Endothelial cell of umbilical vein (primary cell): Measurements from ENCODE around the gene COL4A2. TPM values are rescaled to one million over a fixed set of nuclear protein-coding genes. Genes with fewer than 3 reads are reported as not detected.

Source experiments
- BruUV-seq: library from RNA; stranded (reverse); fragments of 400-500 nt; replicated peaks from 2 replicates; lab custom pipeline; 2021; lab: Mats Ljungman, UMichigan
- CTCF ChIA-PET: fragments of 300-600, 350-600 bp; sonication (Branson Sonifier 250); formaldehyde crosslinking; loops from one replicate; lab custom pipeline; 2021; ENCODE audit warnings: antibody characterized with exemption, inconsistent platforms; lab: Charles Lee
- POLR2A ChIA-PET: fragments of 300-600, 350-600 bp; sonication (Branson Sonifier 250); formaldehyde crosslinking; loops from one replicate; lab custom pipeline; 2021; ENCODE audit warnings: antibody characterized with exemption, inconsistent platforms; lab: Charles Lee
- DNase-seq: peaks from one replicate; pipeline ENCODE4 v3.0.0-alpha.2; 2011; ENCODE audit warnings: low read depth, low spot score
- FAIRE-seq: peaks from 2 replicates; lab custom pipeline; 2011; peaks lifted over from hg19 to GRCh38; lab: Jason Lieb, UNC
- H2AFZ ChIP-seq: 2 replicates; pipeline ENCODE4 v1.6.0; 2012; ENCODE audit warnings: low read depth, low read length, control low read depth, inconsistent platforms
- H3K27ac ChIP-seq: 2 replicates; pipeline ENCODE4 v1.5.1; 2011; ENCODE audit warnings: low read depth, mild to moderate bottlenecking, control low read depth, low read length, moderate library complexity; ENCODE audit not compliant: insufficient read depth
- H3K27me3 ChIP-seq, 2 experiments: 2 replicates each; pipeline versions ENCODE4 v1.6.0 to v1.6.1; 2011; ENCODE audit warnings: low read length in 2 of 2, mixed read lengths in 1 of 2; ENCODE audit not compliant: control insufficient read depth in 2 of 2, insufficient read depth in 2 of 2
- H3K36me3 ChIP-seq, 2 experiments: 2 replicates in 1 of 2; 3 replicates in 1 of 2; pipeline ENCODE4 v1.5.1; 2011; ENCODE audit warnings: low read length in 2 of 2, mild to moderate bottlenecking in 1 of 2, moderate library complexity in 1 of 2; ENCODE audit not compliant: control insufficient read depth in 2 of 2, insufficient read depth in 2 of 2; ENCODE audit errors: extremely low read depth in 1 of 2
- H3K4me1 ChIP-seq: 3 replicates; pipeline ENCODE4 v1.5.1; 2011; ENCODE audit warnings: mild to moderate bottlenecking, low read length; ENCODE audit not compliant: control insufficient read depth, insufficient read depth; ENCODE audit errors: extremely low read depth
- H3K4me2 ChIP-seq: 2 replicates; pipeline ENCODE4 v1.6.1; 2011; ENCODE audit warnings: low read length, control low read depth, mixed read lengths; ENCODE audit not compliant: insufficient read depth
- H3K4me3 ChIP-seq, 3 experiments: fragments of 200-600 bp in 1 of 3; sonication (generic), shearing (Covaris generic) in 1 of 3; replicated peaks in 1 of 3; 2 replicates each; pipeline ENCODE4 v1.5.1; 2011 to 2016; ENCODE audit warnings: control low read depth in 3 of 3, low read length in 3 of 3, mild to moderate bottlenecking in 2 of 3, inconsistent platforms in 1 of 3, low read depth in 1 of 3, moderate library complexity in 1 of 3; ENCODE audit not compliant: insufficient read depth in 1 of 3
- H3K79me2 ChIP-seq: 2 replicates; pipeline ENCODE4 v1.6.0; 2012; ENCODE audit warnings: low read length, inconsistent platforms; ENCODE audit not compliant: control insufficient read depth, insufficient read depth
- H3K9ac ChIP-seq: replicated peaks from 2 replicates; pipeline ENCODE3; 2011; ENCODE audit warnings: low read length, control low read depth; ENCODE audit not compliant: insufficient read depth; ENCODE audit errors: extremely low read depth
- H3K9me1 ChIP-seq: replicated peaks from 3 replicates; pipeline ENCODE4 v1.6.0; 2011; ENCODE audit warnings: mild to moderate bottlenecking, low read length; ENCODE audit not compliant: control insufficient read depth, insufficient read depth; ENCODE audit errors: extremely low read depth
- H3K9me3 ChIP-seq: replicated peaks from 2 replicates; pipeline ENCODE4 v1.5.1; 2012; ENCODE audit warnings: low read length, inconsistent platforms; ENCODE audit not compliant: control insufficient read depth, insufficient read depth
- H4K20me1 ChIP-seq: replicated peaks from 2 replicates; pipeline ENCODE3; 2011; ENCODE audit warnings: mild to moderate bottlenecking, low read length; ENCODE audit not compliant: control insufficient read depth, insufficient read depth; ENCODE audit errors: extremely low read depth
- EZH2 ChIP-seq: IDR thresholded peaks from 2 replicates; pipeline ENCODE4 v1.6.1; 2012; ENCODE audit warnings: borderline replicate concordance, low read depth, mild to moderate bottlenecking, moderate library complexity, low read length, inconsistent platforms; ENCODE audit not compliant: severe bottlenecking
- FOS ChIP-seq: IDR thresholded peaks from 2 replicates; pipeline ENCODE4 v1.6.1; 2011; ENCODE audit warnings: mild to moderate bottlenecking, low read length, moderate library complexity, borderline replicate concordance; ENCODE audit not compliant: insufficient read depth
- GATA2 ChIP-seq: IDR thresholded peaks from 2 replicates; pipeline ENCODE4 v1.7.0; 2011; ENCODE audit warnings: low read depth, mild to moderate bottlenecking, moderate library complexity, mixed read lengths, low read length; ENCODE audit not compliant: insufficient read length, insufficient read depth
- JUN ChIP-seq: IDR thresholded peaks from 2 replicates; pipeline ENCODE4 v1.6.1; 2011; ENCODE audit warnings: borderline replicate concordance, low read depth; ENCODE audit not compliant: insufficient read length, insufficient read depth
- MYC ChIP-seq: IDR thresholded peaks from one replicate; pipeline ENCODE4 v1.6.1; 2011; ENCODE audit warnings: mild to moderate bottlenecking, low read depth, low read length
- POLR2A ChIP-seq: IDR thresholded peaks from 2 replicates; pipeline ENCODE4 v1.6.1; 2012; ENCODE audit warnings: low read depth, mild to moderate bottlenecking, control low read depth, low read length
- POLR2AphosphoS5 ChIP-seq: IDR thresholded peaks from 2 replicates; pipeline ENCODE4 v1.6.1; 2012; ENCODE audit warnings: low read depth, mild to moderate bottlenecking, control low read depth, low read length, moderate library complexity; ENCODE audit not compliant: insufficient read depth
- dilution Hi-C: fragments of 300-500 bp; cut with MboI; formaldehyde crosslinking; loops from one replicate; pipeline ENCODE4 v1.15.0; 2019; ENCODE audit warnings: low sequenced_read_pairs; ENCODE audit not compliant: extremely low pct_ligation_motif_present
- intact Hi-C: fragments of 100-400 bp; cut with micrococcal nuclease; formaldehyde crosslinking; loops from one replicate; pipeline ENCODE4 v1.10.0; 2022
- polyA plus RNA-seq, 4 experiments: library from polyadenylated mRNA; depleted of rRNA in 3 of 4; stranded (reverse) in 3 of 4; unstranded in 1 of 4; fragments of >200 nt; gene quantifications; 2 replicates each; pipeline versions ENCODE4 v1.2.1 to v1.2.3, GENCODE V29; 2011 to 2012; ENCODE audit warnings: missing spikeins in 1 of 4
- total RNA-seq: library from RNA; stranded (reverse); gene quantifications from 2 replicates; pipeline ENCODE4 v1.2.3, GENCODE V29; 2021
- TF ChIP-seq, protein P1 (sequence below), 2 donors: IDR thresholded peaks; 1 replicate in 1 of 2; 2 replicates in 1 of 2; pipeline ENCODE4 v1.5.1; 2011; ENCODE audit warnings: low read length in 2 of 2, mild to moderate bottlenecking in 2 of 2, moderate library complexity in 2 of 2, control low read depth in 1 of 2, inconsistent platforms in 1 of 2, low read depth in 1 of 2; ENCODE audit not compliant: insufficient read depth in 1 of 2; ENCODE audit errors: extremely low read depth in 1 of 2
- TF ChIP-seq, protein P2 (sequence below): IDR thresholded peaks from 2 replicates; pipeline ENCODE4 v1.6.1; 2011; ENCODE audit not compliant: insufficient read depth, insufficient read length

Gene COL4A2
- total and polyA plus RNA-seq, 2 donors (not counting 3 experiments of a cell fraction or from before 2014, with no cell fraction given) = 792 to 940 TPM

DNA sequence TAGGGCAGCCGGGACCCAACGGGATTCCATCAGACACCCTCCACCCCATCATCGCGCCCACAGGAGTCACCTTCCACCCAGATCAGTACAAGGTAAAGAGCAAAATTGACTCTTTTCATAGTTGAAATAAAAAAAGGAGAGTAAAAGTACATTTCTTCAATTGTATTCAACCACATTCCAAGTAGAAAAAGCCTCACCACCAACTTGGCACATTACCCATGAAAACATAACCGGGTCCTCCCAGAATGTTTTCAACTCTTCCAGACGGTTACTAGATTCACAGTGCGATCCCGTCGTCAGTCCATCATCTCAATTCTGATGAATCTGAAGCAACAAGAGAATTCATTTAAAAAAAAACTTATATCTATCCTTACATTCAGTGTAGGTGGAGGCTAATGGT, 129.2 kb downstream of the COL4A2 start:
- no peak overlapping the region for H2AFZ ChIP-seq
- peaks cover 38 to 45% of the 10 kb centered on the region in 2 experiments for H3K36me3 ChIP-seq
- no peak for TF ChIP-seq POLR2AphosphoS5
- TF ChIP-seq GATA2 = no peak
- TF ChIP-seq, protein P1, sequence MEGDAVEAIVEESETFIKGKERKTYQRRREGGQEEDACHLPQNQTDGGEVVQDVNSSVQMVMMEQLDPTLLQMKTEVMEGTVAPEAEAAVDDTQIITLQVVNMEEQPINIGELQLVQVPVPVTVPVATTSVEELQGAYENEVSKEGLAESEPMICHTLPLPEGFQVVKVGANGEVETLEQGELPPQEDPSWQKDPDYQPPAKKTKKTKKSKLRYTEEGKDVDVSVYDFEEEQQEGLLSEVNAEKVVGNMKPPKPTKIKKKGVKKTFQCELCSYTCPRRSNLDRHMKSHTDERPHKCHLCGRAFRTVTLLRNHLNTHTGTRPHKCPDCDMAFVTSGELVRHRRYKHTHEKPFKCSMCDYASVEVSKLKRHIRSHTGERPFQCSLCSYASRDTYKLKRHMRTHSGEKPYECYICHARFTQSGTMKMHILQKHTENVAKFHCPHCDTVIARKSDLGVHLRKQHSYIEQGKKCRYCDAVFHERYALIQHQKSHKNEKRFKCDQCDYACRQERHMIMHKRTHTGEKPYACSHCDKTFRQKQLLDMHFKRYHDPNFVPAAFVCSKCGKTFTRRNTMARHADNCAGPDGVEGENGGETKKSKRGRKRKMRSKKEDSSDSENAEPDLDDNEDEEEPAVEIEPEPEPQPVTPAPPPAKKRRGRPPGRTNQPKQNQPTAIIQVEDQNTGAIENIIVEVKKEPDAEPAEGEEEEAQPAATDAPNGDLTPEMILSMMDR (IDR thresholded peaks at IDR 0.05; ENCODE audit: extremely low read depth in 1 of 2, insufficient read depth in 1 of 2, low read depth in 1 of 2, low read length in 2 of 2) = no peak
- no peak for TF ChIP-seq EZH2
- TF ChIP-seq, protein P2, sequence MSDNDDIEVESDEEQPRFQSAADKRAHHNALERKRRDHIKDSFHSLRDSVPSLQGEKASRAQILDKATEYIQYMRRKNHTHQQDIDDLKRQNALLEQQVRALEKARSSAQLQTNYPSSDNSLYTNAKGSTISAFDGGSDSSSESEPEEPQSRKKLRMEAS = no peak
- no peak for TF ChIP-seq POLR2A
- TF ChIP-seq FOS = no peak
- TF ChIP-seq MYC = no peak
- TF ChIP-seq JUN = no peak
- H3K79me2 ChIP-seq = no peaks in the 10 kb centered on the region
- H3K9ac ChIP-seq = no peak overlapping the region
- H3K9me1 ChIP-seq = no peaks in the 10 kb centered on the region
- H3K27ac ChIP-seq = no peak overlapping the region
- no peak overlapping the region for H3K4me2 ChIP-seq
- no peak for DNase-seq
- no peak for FAIRE-seq
- BruUV-seq = no TSS peak
- H3K4me3 ChIP-seq = no peak overlapping the region
- H3K4me1 ChIP-seq = peaks cover 22% of the 10 kb centered on the region
- POLR2A ChIA-PET = no interaction called here
- H4K20me1 ChIP-seq = no peaks in the 10 kb centered on the region
- intact Hi-C loops (no loop called here), dilution Hi-C loops (no loop called here)
- no peaks in the 10 kb centered on the region for H3K27me3 ChIP-seq
- no peaks in the 10 kb centered on the region for H3K9me3 ChIP-seq
- CTCF ChIA-PET = no interaction called here
